K562 (cell line): ENCODE measurements around the gene GALP. TPM values are rescaled to one million over a fixed set of nuclear protein-coding genes. Genes with fewer than 3 reads are reported as not detected.

ENCODE experiments used
- ATF2 ChIP-seq: sonication (generic); formaldehyde crosslinking; IDR thresholded peaks from 2 replicates; pipeline ENCODE4 v1.8.1; 2022; ENCODE audit warnings: missing genetic modification reagents
- CHCHD3 ChIP-seq: fragments of 250-450 bp; sonication (Bioruptor Pico); IDR thresholded peaks from 2 replicates; pipeline ENCODE4 v2.1.2; 2022; ENCODE audit warnings: mild to moderate bottlenecking
- ELF2 ChIP-seq: fragments of 250-450 bp; sonication (Bioruptor Pico); IDR thresholded peaks from 2 replicates; pipeline ENCODE4 v1.5.0; 2021; ENCODE audit warnings: mild to moderate bottlenecking
- ETV6 ChIP-seq, 3 experiments: fragments of 150-350 bp in 1 of 3; sonication (generic) in 1 of 3; formaldehyde crosslinking in 1 of 3; IDR thresholded peaks; 2 replicates each; pipeline versions ENCODE4 v1.6.1 to v1.8.0; 2014 to 2022; ENCODE audit warnings: borderline replicate concordance in 2 of 3, low read depth in 2 of 3, antibody characterized with exemption in 1 of 3, low read length in 1 of 3, mild to moderate bottlenecking in 1 of 3, missing genetic modification reagents in 1 of 3
- FOXP4 ChIP-seq: sonication (generic); formaldehyde crosslinking; IDR thresholded peaks from 2 replicates; pipeline ENCODE4 v1.8.0; 2022; ENCODE audit warnings: mild to moderate bottlenecking, missing genetic modification reagents, borderline replicate concordance
- HDAC1 ChIP-seq, 2 experiments: fragments of 450-650 bp; IDR thresholded peaks; 2 replicates each; pipeline ENCODE4 v1.6.1; 2016 to 2017; ENCODE audit warnings: inconsistent platforms in 1 of 2, mild to moderate bottlenecking in 1 of 2, moderate library complexity in 1 of 2
- HNRNPL ChIP-seq: fragments of 200-400 bp; formaldehyde crosslinking; IDR thresholded peaks from 2 replicates; pipeline ENCODE4 v1.6.1; 2017; ENCODE audit warnings: low read depth, mild to moderate bottlenecking, low read length
- KLF16 ChIP-seq: IDR thresholded peaks from 2 replicates; pipeline ENCODE4 v1.6.1; 2016; ENCODE audit warnings: antibody characterized with exemption
- MBD2 ChIP-seq: sonication (generic); IDR thresholded peaks from 2 replicates; pipeline ENCODE4 v1.6.1; 2016; ENCODE audit warnings: low read depth, borderline replicate concordance
- MXI1 ChIP-seq: IDR thresholded peaks from 2 replicates; pipeline ENCODE4 v1.6.1; 2011; ENCODE audit warnings: low read depth, mild to moderate bottlenecking, improper control_type of control experiment, low read length
- NKRF ChIP-seq: fragments of 450-650 bp; IDR thresholded peaks from 2 replicates; pipeline ENCODE4 v1.6.1; 2016; ENCODE audit warnings: borderline replicate concordance
- RNF2 ChIP-seq: sonication (generic); IDR thresholded peaks from 2 replicates; pipeline ENCODE4 v1.6.1; 2016
- RNF219 ChIP-seq: fragments of 250-450 bp; sonication (Bioruptor Pico); IDR thresholded peaks from 2 replicates; pipeline ENCODE4 v1.5.0; 2022; ENCODE audit warnings: mild to moderate bottlenecking
- SMARCA5 ChIP-seq: fragments of 450-650 bp; IDR thresholded peaks from 2 replicates; pipeline ENCODE4 v1.6.1; 2016
- SREBF2 ChIP-seq: sonication (generic); formaldehyde crosslinking; IDR thresholded peaks from 2 replicates; pipeline ENCODE4 v1.4.0; 2020; ENCODE audit warnings: mild to moderate bottlenecking, missing genetic modification reagents
- TCF7L2 ChIP-seq: fragments of 150-350 bp; IDR thresholded peaks from 2 replicates; pipeline ENCODE4 v1.6.1; 2016; ENCODE audit warnings: low read depth, mild to moderate bottlenecking, low read length, moderate library complexity
- ZBTB34 ChIP-seq: fragments of 250-450 bp; sonication (Bioruptor Pico); IDR thresholded peaks from 2 replicates; pipeline ENCODE4 v1.8.0; 2021; ENCODE audit warnings: mild to moderate bottlenecking, moderate library complexity
- ZFX ChIP-seq: sonication (generic); formaldehyde crosslinking; IDR thresholded peaks from 2 replicates; pipeline ENCODE4 v1.8.0; 2022; ENCODE audit warnings: mild to moderate bottlenecking, missing genetic modification reagents, moderate library complexity
- ZNF41 ChIP-seq: fragments of 250-450 bp; sonication (Bioruptor Pico); conservative IDR thresholded peaks from 2 replicates; pipeline ENCODE4 v1.4.0; 2020; ENCODE audit warnings: mild to moderate bottlenecking
- polyA plus RNA-seq, 8 experiments: library from polyadenylated mRNA; depleted of rRNA in 4 of 8; stranded (reverse) in 5 of 8; unstranded in 3 of 8; fragments of >200 nt; fragmentation: Nextera tagmentation in 2 of 8; fragmentation: Illumina TruSeq in 1 of 8; extraction: Ambion mirVana in 2 of 8; extraction: Trizol in 1 of 8; gene quantifications; 2 replicates each; pipeline versions ENCODE4 v1.2.1 to v1.2.3, GENCODE V29; 2011 to 2014; ENCODE audit warnings: inconsistent platforms in 1 of 8, missing spikeins in 1 of 8
- total RNA-seq, 7 experiments: library from RNA; depleted of rRNA in 6 of 7; stranded (reverse); fragments of >200 nt in 6 of 7; fragmentation: Illumina TruSeq in 2 of 7; extraction: Trizol in 2 of 7; gene quantifications; 2 replicates each; pipeline versions ENCODE4 v1.2.1 to v1.2.3, GENCODE V29; 2011 to 2021; ENCODE audit warnings: low replicate concordance in 1 of 7

The GALP gene
- total and polyA plus RNA-seq, 9 of the 15 experiments (the other 6 are each of a cell fraction or from before 2014, with no cell fraction given), result not detected

- TF ChIP-seq RNF219 (CRISPR knock-in tag) (no peak), ETV6 (IDR thresholded peaks at IDR 0.05; ENCODE audit: borderline replicate concordance in 1 of 2, low read depth in 2 of 2, low read length in 1 of 2) (no peak), ETV6 (CRISPR knock-in tag; IDR thresholded peaks at IDR 0.05; ENCODE audit: borderline replicate concordance) (no peak), ZNF41 (CRISPR knock-in tag) (no peak), HDAC1 (IDR thresholded peaks at IDR 0.05) (0 out of 4 replicates have a peak, but pooled peaks of 1 of the 2 experiments have one; percentile 11), SREBF2 (CRISPR knock-in tag) (no peak), HNRNPL (no peak), RNF2 (no peak), TCF7L2 (no peak), ELF2 (CRISPR knock-in tag) (no peak), ZBTB34 (no peak), NKRF (no peak), ZFX (no peak), MXI1 (no peak), MBD2 (no peak), FOXP4 (CRISPR knock-in tag) (no peak), CHCHD3 (CRISPR knock-in tag) (no peak), SMARCA5 (no peak), ATF2 (CRISPR knock-in tag) (no peak), KLF16 (no peak)
Measured at GRCh38 chr19:56162258-56162657, 13.6 kb upstream of the GALP start (continued).
